GM21381 (cell line): ENCODE results near the gene GMDS.

Experiments
- ATAC-seq: cut with Tn5 transposase; IDR thresholded peaks from one replicate; pipeline ENCODE4 v1.9.1; 2021; ENCODE audit warnings: mild to moderate bottlenecking, moderate library complexity; ENCODE audit not compliant: unreplicated experiment

The GMDS gene

GRCh38 chr6:2242311-2242710 is 3.1 kb downstream of the GMDS start:
- ATAC-seq: no peak

DNA sequence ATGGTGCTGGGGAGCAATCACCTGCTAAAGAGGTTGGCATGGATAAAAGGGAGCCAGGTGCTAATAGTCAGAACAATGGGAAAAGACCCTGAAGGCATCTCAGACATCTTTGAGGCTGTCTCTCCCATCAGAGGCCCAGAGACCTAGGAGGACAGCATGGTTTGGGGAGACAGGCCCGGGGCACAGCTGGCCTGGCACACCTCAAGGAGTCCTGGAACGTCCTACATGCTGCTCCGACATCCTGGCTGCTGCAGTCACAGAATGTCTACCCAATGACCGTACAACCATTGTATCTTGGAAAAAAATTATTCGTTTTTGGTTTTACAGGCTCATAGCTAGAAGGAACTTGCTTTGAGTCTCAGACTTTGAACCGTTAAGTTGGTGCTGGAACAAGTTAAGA is 4.4 kb downstream of the GMDS start:
- no peak for ATAC-seq

DNA sequence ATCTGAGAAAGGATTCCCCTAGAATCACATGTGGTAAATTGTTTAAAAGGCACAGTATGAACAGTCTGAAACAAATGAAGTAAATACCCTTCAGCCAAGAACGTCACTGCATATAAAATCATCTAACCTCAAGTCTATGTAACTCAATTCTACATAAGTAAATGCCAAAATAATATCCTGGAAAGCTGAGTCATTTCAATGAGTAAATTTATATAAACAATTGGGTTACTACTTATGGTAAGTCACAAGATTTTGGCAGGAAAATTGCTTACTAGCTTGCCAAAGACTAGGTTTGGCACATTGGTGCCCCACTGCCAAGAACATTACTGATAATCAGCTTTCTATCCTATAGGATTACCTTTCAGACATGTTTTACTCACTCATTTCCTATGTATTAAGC is 8.4 kb downstream of the GMDS start:
- ATAC-seq: no peak

GRCh38 chr6:2235777-2236495 is 9.5 kb downstream of the GMDS start:
- ATAC-seq: no peak

DNA sequence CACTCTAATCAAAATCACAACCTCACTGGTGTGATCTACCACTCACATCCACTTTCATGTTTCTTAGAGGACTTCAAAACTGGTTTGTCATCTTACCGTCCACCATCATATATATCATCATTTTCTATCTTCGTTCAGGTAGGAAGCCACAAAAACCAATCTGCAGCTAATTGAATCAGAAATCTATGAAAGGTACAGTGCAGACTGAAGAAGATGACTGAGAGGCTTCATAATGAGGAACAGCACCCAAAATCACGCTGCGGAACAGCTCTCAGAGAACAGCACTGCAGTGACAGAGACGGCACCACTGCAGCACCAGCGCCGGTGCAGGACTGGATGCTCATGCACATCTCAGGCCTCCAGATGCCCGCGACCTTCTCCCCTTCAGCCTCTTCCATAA is 13.0 kb downstream of the GMDS start:
- ATAC-seq: peak; percentile 46

DNA sequence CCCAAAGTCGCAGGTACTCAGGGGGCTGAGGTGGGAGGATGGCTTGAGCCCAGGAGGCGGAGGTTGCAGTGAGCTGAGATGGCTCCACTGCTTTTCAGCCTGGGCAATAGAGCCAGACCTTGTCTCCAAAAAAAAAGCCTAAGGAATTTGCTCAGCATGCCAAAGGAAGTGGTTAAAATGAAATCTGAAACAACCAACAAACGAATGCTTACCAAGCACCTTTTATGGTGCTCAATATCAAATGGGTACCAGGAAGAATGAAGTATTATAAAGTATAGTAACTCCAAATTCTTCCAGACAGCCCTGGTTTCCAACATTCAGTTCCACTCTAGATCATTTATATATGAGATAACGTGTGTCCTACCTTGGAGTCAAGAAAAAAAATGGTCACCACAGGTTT is 14.0 kb downstream of the GMDS start:
- ATAC-seq: no peak

DNA sequence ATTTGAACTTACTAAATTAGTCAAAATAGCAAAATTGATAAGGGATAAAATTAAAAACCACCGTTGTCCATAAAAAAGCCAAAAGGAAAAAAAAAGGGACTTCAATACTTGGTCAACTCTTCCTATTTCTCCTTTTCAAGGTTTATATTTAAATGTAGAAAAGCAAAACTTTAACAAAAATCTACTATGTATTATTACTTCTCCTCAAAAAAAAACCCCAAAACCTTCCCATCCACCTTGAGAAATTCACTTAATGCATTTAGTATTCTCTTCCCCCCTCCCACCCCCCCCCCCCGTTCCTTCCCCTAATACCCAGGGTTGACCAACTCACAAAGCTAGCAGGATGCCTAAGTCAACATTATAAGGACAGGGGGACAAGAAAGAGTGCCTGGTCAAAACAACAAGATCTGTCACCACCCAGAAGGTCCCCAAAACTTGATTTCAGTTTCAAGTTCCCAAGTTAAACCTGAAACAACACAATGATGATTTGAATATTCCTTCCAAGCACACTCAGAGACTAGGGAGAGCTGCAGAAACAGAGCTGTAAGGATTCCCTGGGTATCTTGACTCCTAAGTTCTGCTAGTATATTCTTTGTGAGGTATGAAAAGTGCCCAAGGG is 14.6 kb downstream of the GMDS start:
- peak; percentile 53 for ATAC-seq

- ATAC-seq: no peak
Measured at GRCh38 chr6:2229742-2230141, 15.7 kb downstream of the GMDS start.

DNA sequence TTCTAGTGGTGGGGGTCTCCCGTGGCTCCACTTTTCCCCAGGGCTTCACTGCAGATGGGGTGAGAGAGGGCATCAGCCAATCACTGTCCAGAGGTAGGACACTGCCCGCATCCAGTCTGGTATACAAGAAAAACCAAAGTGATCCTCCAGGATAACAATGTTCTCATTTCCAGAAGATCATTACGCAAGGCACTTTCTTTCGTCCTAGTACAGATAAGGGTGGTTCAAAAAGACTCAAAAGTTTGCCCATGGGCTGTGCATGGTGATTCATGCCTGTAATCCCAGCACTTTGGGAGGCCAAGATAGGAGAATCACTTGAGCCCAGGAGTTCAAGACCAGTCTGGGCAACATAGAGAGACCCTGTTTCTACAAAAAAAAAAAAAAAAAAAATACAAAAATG is 16.4 kb downstream of the GMDS start:
- no peak for ATAC-seq

GRCh38 chr6:2228392-2228791 is 17.0 kb downstream of the GMDS start:
- ATAC-seq: no peak

DNA sequence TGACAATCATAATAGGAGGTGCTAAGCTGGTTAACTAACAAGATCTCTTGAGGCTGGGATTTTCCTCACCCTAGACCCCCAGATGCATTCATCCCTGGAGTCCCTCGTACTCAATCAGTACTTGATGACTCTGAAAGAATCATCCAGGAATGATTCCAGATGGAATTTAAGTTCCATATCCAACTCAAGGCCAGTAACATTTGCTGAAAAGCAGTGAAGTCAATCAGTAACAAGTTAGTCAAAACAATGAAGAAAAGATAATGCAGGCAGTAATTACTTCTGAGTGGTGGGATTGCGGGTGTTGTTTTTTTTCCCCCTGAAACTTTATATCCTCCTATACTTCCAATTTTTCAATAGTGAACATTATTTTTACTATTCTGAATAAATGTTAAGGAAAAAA is 18.6 kb downstream of the GMDS start:
- ATAC-seq: no peak

GRCh38 chr6:2225422-2226392 is 19.7 kb downstream of the GMDS start:
- no peak for ATAC-seq

DNA sequence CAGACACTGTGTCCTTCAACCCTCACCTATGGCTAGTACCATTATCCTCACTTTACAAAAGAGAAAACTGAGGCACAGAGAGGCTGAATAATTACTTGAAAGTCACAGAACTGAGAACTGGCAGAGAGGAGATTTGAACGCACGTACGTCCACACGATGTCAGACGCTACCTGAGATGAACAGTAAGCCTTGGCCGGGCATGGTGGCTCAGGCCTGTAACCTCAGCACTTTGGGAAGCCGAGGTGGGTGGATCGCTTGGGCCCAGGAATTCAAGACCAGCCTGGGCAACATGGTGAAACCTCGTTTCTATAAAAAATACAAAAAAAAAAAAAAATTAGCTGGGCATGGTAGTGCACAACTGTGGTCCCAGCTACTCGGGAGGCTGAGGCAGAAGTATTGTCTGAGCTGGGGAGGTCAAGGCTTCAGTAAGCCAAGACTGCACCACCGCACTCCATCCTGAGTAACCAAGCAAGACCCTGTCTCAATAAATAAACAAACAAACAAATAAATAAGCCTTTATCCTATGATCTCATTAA is 20.5 kb downstream of the GMDS start:
- no peak for ATAC-seq

- no peak for ATAC-seq
Measured at GRCh38 chr6:2222275-2222842, 23.0 kb downstream of the GMDS start.

- peak; percentile 55 for ATAC-seq
Measured at GRCh38 chr6:2221726-2222274, 23.6 kb downstream of the GMDS start.

DNA sequence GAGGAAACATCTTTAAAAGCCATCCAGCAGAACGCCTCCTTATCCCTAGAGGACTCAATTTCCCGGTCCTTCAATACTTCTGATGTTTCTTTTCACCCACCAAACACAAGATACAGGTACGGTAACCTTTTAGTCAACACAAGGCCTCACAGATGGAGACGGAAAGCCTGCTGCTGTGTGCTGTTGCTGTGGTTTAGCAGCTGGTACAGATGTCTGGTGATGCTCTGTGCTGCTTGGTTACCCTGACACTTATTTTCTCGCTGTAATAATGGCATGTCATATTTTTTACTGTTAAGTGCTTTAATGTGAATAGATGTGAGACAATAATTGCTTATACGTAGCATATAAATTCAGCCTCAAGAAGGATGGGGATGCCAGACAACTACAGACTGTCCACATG is 25.3 kb downstream of the GMDS start:
- ATAC-seq: no peak

- no peak for ATAC-seq
Measured at GRCh38 chr6:2218866-2219265, 26.5 kb downstream of the GMDS start.

DNA sequence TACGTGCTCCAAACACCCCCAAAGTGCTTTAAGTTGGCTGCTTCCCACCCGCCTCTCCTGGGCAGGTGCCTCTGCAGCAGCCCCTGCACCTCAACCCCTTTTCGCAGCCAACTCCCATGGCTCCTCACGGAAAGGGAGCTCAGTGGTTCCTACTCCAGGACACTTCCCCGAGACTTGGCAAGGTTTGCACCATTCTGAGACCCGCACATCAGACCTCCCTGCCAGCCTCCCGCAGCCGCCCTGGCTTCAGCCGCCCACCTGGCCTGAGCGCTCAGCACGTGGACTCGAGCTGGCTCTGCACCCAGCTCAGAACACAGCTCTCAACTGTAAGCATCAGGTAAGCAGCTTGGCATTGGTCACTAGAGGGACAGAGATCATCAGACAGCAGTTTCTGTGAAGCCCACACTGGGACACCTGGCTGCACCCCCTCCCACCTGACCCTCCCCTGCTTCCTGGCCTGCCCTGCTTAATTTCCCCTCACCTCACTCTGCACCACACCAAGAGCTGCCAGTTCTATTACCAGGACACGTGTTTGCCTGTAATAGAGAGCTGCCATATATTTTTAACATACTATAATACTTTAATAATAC is 28.5 kb downstream of the GMDS start:
- no peak for ATAC-seq

DNA sequence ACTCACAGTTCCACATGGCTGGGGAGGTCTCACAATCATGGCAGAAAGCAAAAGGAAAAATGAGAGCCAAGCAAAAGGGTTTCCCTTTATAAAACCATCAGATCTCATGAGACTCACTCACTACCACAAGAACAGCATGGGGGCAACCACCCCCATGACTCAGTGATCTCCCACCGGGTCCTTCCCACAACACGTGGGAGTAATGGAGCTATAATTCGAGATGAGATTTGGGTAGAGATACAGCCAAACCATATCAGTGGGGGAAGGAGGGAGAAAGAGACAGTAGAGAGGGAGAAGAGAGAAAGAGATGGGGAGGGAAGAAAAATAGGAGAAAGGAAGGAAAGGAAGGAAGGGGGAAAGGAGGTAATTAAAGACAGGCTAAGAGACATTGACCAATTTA is 30.1 kb downstream of the GMDS start:
- ATAC-seq: no peak

DNA sequence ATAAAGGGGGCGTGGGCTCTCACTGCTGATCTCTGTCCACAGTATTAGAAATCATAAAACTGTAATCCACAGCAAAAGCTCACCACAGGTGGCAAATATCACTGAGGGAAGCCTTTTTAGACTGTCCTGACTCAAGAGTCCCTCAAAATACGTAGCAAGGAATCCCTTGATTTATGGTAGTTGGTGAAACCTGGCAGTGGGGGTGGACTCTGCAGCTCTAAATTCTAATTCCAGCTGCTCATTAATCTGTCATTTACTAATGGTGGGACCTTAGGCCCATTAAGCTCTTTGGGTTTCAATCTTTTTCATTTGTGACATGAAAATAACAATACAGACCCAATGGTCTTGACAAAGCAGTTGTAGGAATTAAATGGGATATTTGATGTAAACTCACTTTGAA is 32.3 kb downstream of the GMDS start:
- no peak for ATAC-seq
